GM19025 (cell line): ENCODE measurements around the gene CAMK2N1.

Experiments
- ATAC-seq: cut with Tn5 transposase; IDR thresholded peaks from one replicate; pipeline ENCODE4 v1.9.1; 2021; ENCODE audit warnings: mild to moderate bottlenecking, low read depth, moderate library complexity; ENCODE audit not compliant: unreplicated experiment

Gene CAMK2N1

GRCh38 chr1:20448671-20449071 lies 37.3 kb downstream of the CAMK2N1 start:
- no peak for ATAC-seq

- ATAC-seq = no peak
Observed at GRCh38 chr1:20447794-20448193, 38.2 kb downstream of the CAMK2N1 start.

GRCh38 chr1:20446796-20447195 lies 39.2 kb downstream of the CAMK2N1 start:
- no peak for ATAC-seq

- no peak for ATAC-seq
Observed at GRCh38 chr1:20445956-20446355, 40.1 kb downstream of the CAMK2N1 start.

- no peak for ATAC-seq
Observed at GRCh38 chr1:20443703-20444586, 42.1 kb downstream of the CAMK2N1 start.

- ATAC-seq = no peak
Observed at GRCh38 chr1:20442920-20443625, 42.9 kb downstream of the CAMK2N1 start.

GRCh38 chr1:20440785-20441200 lies 45.2 kb downstream of the CAMK2N1 start:
- ATAC-seq = no peak

GRCh38 chr1:20439282-20439681 lies 46.7 kb downstream of the CAMK2N1 start:
- ATAC-seq = no peak

GRCh38 chr1:20437640-20438039 lies 48.4 kb downstream of the CAMK2N1 start:
- ATAC-seq = no peak

GRCh38 chr1:20432891-20433290 lies 53.1 kb downstream of the CAMK2N1 start:
- ATAC-seq = no peak
